Vagina (tissue), 2 donors: ENCODE data around the gene DFFB.

Experiments
- CTCF ChIP-seq, 3 experiments: fragments of 450-650 bp in 2 of 3; fragments of 200-600 bp in 1 of 3; sonication (generic) in 1 of 3; IDR thresholded peaks; one replicate each; pipeline ENCODE4 v1.5.1; 2017 to 2019; ENCODE audit warnings: antibody characterized with exemption in 3 of 3, mild to moderate bottlenecking in 2 of 3, moderate library complexity in 2 of 3
- POLR2A ChIP-seq, 2 donors: fragments of 450-650 bp; IDR thresholded peaks; one replicate each; pipeline ENCODE4 v1.6.1; 2017; ENCODE audit warnings: antibody characterized with exemption in 2 of 2, mild to moderate bottlenecking in 2 of 2, moderate library complexity in 2 of 2
- POLR2AphosphoS5 ChIP-seq, 2 donors: sonication (generic); formaldehyde crosslinking; IDR thresholded peaks; one replicate each; pipeline ENCODE4 v1.9.0; 2017; ENCODE audit warnings: antibody characterized with exemption in 2 of 2, mild to moderate bottlenecking in 2 of 2, low read depth in 1 of 2; ENCODE audit not compliant: insufficient read depth in 1 of 2

- TF ChIP-seq POLR2A (IDR thresholded peaks at IDR 0.05) (no peak), CTCF (IDR thresholded peaks at IDR 0.05) (no peak), POLR2AphosphoS5 (IDR thresholded peaks at IDR 0.05; ENCODE audit: insufficient read depth in 1 of 2, low read depth in 1 of 2) (no peak)
Measured at GRCh38 chr1:3872546-3872945, 15.3 kb downstream of the DFFB start.
